Activated B cell treated with CpG ODN at 0.5 μM for 24 hours (primary cell): Measurements from ENCODE around the gene MSI2. TPM values are rescaled to one million over a fixed set of nuclear protein-coding genes. Genes with fewer than 3 reads are reported as not detected.

Source experiments
- ATAC-seq: fragments of 200-7000 bp; cut with Tn5 transposase; one replicate; pipeline ENCODE4 v1.10.0; 2021; ENCODE audit warnings: low read depth, mild to moderate bottlenecking, moderate library complexity
- CTCF ChIA-PET: fragments of 350-600 bp; sonication (Branson Sonifier 250); formaldehyde crosslinking; loops from one replicate; lab custom pipeline; 2021; ENCODE audit warnings: antibody characterized with exemption; lab: Charles Lee
- POLR2A ChIA-PET: fragments of 350-600 bp; sonication (Branson Sonifier 250); formaldehyde crosslinking; loops from one replicate; lab custom pipeline; 2021; ENCODE audit warnings: antibody characterized with exemption; lab: Charles Lee
- DNase-seq: peaks from one replicate; pipeline ENCODE4 v3.0.0; 2022
- H3K27ac Mint-ChIP-seq: one replicate; pipeline ENCODE4 v1.8.0; 2020; ENCODE audit warnings: mixed read lengths
- H3K27me3 Mint-ChIP-seq: one replicate; pipeline ENCODE4 v1.8.0; 2021; ENCODE audit warnings: mixed read lengths
- H3K36me3 Mint-ChIP-seq: one replicate; pipeline ENCODE4 v1.8.0; 2021; ENCODE audit warnings: low read depth, mixed read lengths
- H3K4me1 Mint-ChIP-seq: one replicate; pipeline ENCODE4 v1.8.0; 2021; ENCODE audit warnings: mixed read lengths
- H3K4me3 Mint-ChIP-seq: one replicate; pipeline ENCODE4 v1.8.0; 2020; ENCODE audit warnings: mild to moderate bottlenecking, mixed read lengths
- H3K9me3 Mint-ChIP-seq: one replicate; pipeline ENCODE4 v1.8.0; 2020; ENCODE audit warnings: mixed read lengths
- CTCF ChIP-seq: fragments of 200-600 bp; IDR thresholded peaks from one replicate; pipeline ENCODE4 v1.8.0; 2022; ENCODE audit warnings: antibody characterized with exemption, mild to moderate bottlenecking
- intact Hi-C: fragments of 100-400 bp; cut with micrococcal nuclease; formaldehyde crosslinking; loops from one replicate; pipeline ENCODE4 v1.15.1; 2024
- total RNA-seq: library from RNA; stranded (reverse); gene quantifications from 2 replicates; pipeline ENCODE4 v1.2.3, GENCODE V29; 2022

Gene MSI2
- total RNA-seq, 1 donor from 2014 or later = 102 TPM

- ATAC-seq = no peak
- Mint-ChIP-seq H3K4me1 (peaks cover 43% of the 10 kb centered on the region), H3K27me3 (no peaks in the 10 kb centered on the region), H3K36me3 (peaks cover 39% of the 10 kb centered on the region), H3K9me3 (peaks cover 2% of the 10 kb centered on the region), H3K27ac (peak overlapping the region; percentile 2), H3K4me3 (no peak overlapping the region)
- no peak for DNase-seq
- intact Hi-C loops = no loop called here
- POLR2A ChIA-PET = no interaction called here
- CTCF ChIA-PET = interaction anchor here (0.9 kb wide), 1 partner anchor 37 kb away, joined by 3 read pairs; no protein-coding TSS in a partner anchor
- TF ChIP-seq CTCF = no peak
Measured at GRCh38 chr17:57634713-57635465, 378.6 kb downstream of the MSI2 start.

- ChIA-PET CTCF (interaction anchor here (1.5 to 2.3 kb wide), 2 partner anchors 12 to 38 kb away, joined by 6 to 10 read pairs; no protein-coding TSS in a partner anchor), POLR2A (interaction anchor here (1.3 to 1.6 kb wide), 2 partner anchors 27 to 30 kb away, joined by 3 to 7 read pairs; no protein-coding TSS in a partner anchor)
- H3K4me1 Mint-ChIP-seq = peaks cover 31% of the 10 kb centered on the region
- DNase-seq (no peak), ATAC-seq (no peak)
- intact Hi-C loops = loop anchor here (2.0 kb wide), 1 partner anchor 31 kb away; no protein-coding TSS in a partner anchor
- peak overlapping the region; percentile 91 for H3K27ac Mint-ChIP-seq
- no peak for TF ChIP-seq CTCF
- no peak overlapping the region for H3K4me3 Mint-ChIP-seq
- no peaks in the 10 kb centered on the region for H3K27me3 Mint-ChIP-seq
- H3K36me3 Mint-ChIP-seq = peaks cover 38% of the 10 kb centered on the region
- peaks cover 2% of the 10 kb centered on the region for H3K9me3 Mint-ChIP-seq
Measured at GRCh38 chr17:57636274-57636673, 380.0 kb downstream of the MSI2 start.

- H3K9me3 Mint-ChIP-seq = peaks cover 2% of the 10 kb centered on the region
- H3K27ac Mint-ChIP-seq = peak overlapping the region; percentile 91
- ATAC-seq (peak; percentile 72), DNase-seq (no peak)
- peak overlapping the region; percentile 39 for H3K4me3 Mint-ChIP-seq
- intact Hi-C loops = loop anchor here (1.0 to 2.0 kb wide), 2 partner anchors 14 to 32 kb away; no protein-coding TSS in a partner anchor
- ChIA-PET CTCF (interaction anchor here (0.7 to 2.3 kb wide), 4 partner anchors 13 to 39 kb away, joined by 3 to 10 read pairs (median 4); no protein-coding TSS in a partner anchor), POLR2A (interaction anchor here (1.0 to 1.9 kb wide), 5 partner anchors 14 to 86 kb away, joined by 3 to 22 read pairs (median 6); no protein-coding TSS in a partner anchor)
- peaks cover 24% of the 10 kb centered on the region for H3K4me1 Mint-ChIP-seq
- H3K27me3 Mint-ChIP-seq = no peaks in the 10 kb centered on the region
- TF ChIP-seq CTCF = no peak
- H3K36me3 Mint-ChIP-seq = peaks cover 34% of the 10 kb centered on the region
Measured at GRCh38 chr17:57636985-57637665, 380.8 kb downstream of the MSI2 start.

DNA sequence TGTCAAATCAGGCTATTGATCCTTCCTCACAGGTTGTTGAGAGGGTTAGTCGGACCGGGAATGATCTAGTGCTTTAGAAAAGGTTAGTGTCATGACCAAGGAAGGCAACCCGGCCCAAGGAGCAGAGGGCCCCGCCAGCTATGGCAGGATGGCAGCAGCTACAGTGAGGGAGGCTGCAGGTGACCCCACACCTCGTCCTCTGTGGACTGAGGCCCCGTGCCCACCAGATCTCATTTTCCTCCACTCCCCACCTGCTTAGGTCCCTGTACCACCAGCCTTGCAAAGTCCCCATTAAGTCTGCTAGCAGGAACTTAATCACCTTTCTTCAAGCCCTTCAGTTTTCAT lies 381.3 kb downstream of the MSI2 start:
- Mint-ChIP-seq H3K27ac (peak overlapping the region; percentile 91), H3K4me3 (peak overlapping the region; percentile 39), H3K27me3 (no peaks in the 10 kb centered on the region), H3K4me1 (peaks cover 23% of the 10 kb centered on the region), H3K9me3 (peaks cover 2% of the 10 kb centered on the region), H3K36me3 (peaks cover 30% of the 10 kb centered on the region)
- ATAC-seq (peak; percentile 12), DNase-seq (no peak)
- intact Hi-C loops = loop anchor here (1.0 to 2.0 kb wide), 2 partner anchors 14 to 33 kb away; no protein-coding TSS in a partner anchor
- TF ChIP-seq CTCF = no peak
- ChIA-PET CTCF (interaction anchor here (0.7 to 2.3 kb wide), 4 partner anchors 14 to 39 kb away, joined by 3 to 10 read pairs (median 4); no protein-coding TSS in a partner anchor), POLR2A (interaction anchor here (1.0 to 1.9 kb wide), 4 partner anchors 14 to 86 kb away, joined by 4 to 22 read pairs (median 6); no protein-coding TSS in a partner anchor)
